Measurements from ENCODE around the gene ATP5ME.

The ATP5ME gene

DNA sequence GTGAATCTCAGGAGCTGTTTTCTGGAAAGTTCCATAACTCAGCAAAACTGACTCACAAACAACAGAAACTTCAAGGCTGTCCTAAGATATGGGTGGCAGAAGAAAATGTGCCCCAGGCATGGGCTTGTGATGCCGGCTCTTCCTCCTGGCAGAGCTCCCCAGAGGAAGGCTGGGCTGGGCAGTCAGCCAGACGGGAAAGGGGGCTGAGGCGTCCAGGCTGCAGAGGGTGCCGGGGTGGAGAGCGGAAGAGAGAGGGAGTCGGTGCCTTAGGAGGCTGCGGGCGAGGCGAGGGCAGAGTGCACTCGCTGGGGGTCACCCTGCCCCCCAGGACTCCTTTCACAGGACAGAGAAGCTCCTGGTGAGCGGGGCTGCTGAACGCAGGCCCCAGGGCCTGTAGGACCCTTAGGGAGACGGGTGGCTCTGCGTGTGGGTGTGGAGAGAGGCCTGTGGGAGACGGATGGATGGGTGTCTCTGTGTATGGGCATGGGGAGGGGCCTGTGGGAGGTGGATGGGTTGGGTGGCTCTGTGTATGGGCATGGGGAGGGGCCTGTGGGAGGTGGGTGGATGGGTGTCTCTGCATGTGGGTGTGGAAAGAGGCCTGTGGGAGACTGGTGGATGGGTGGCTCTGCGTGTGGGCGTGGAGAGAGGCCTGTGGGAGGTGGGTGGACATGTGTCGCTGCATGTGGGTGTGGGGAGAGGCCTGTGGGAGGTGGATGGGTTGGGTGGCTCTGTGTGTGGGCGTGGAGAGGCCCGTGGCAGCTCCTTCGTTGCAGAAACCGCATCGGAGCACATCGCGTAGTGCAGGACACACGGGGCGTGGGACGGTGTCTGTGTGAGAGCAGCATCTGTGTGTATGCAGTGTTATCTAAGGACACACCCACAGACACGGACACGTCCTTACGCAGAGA is 47.4 kb upstream of the ATP5ME start:
- no peak for DNase-seq (ENCODE audit: low read depth in 1 of 2, low spot score in 1 of 2)
- Histone ChIP-seq H3K27ac (replicated peaks) (no peak overlapping the region), H3K4me3 (replicated peaks; ENCODE audit: insufficient read depth, low read length) (no peak overlapping the region), H3K27me3 (ENCODE audit: insufficient read depth, poor library complexity, severe bottlenecking) (no peaks in the 10 kb centered on the region)
- TF ChIP-seq POLR2AphosphoS5 (IDR thresholded peaks at IDR 0.05; ENCODE audit: low read depth) (no peak), CTCF (IDR thresholded peaks at IDR 0.05; ENCODE audit: insufficient read depth, low read length) (no peak)

- no peak overlapping the region for H3K4me3 ChIP-seq (replicated peaks; ENCODE audit: insufficient read depth, low read length)
- H3K27ac ChIP-seq (replicated peaks): no peak overlapping the region
- no peaks in the 10 kb centered on the region for H3K27me3 ChIP-seq (ENCODE audit: insufficient read depth, poor library complexity, severe bottlenecking)
- DNase-seq (ENCODE audit: low read depth in 1 of 2, low spot score in 1 of 2): no peak
- no peak for TF ChIP-seq CTCF (IDR thresholded peaks at IDR 0.05; ENCODE audit: insufficient read depth, low read length)
- no peak for TF ChIP-seq SPI1 (IDR thresholded peaks at IDR 0.05; ENCODE audit: borderline replicate concordance, low read depth)
- no peak for TF ChIP-seq REST (IDR thresholded peaks at IDR 0.05; ENCODE audit: insufficient replicate concordance, low read depth)
- TF ChIP-seq POLR2AphosphoS5 (IDR thresholded peaks at IDR 0.05; ENCODE audit: low read depth): no peak
- TF ChIP-seq GABPA (IDR thresholded peaks at IDR 0.05; ENCODE audit: low read depth): no peak
Measured at GRCh38 chr4:720111-720860, 46.2 kb upstream of the ATP5ME start.

- Histone ChIP-seq H3K27ac (replicated peaks) (no peak overlapping the region), H3K4me3 (replicated peaks; ENCODE audit: insufficient read depth, low read length) (no peak overlapping the region), H3K27me3 (ENCODE audit: insufficient read depth, poor library complexity, severe bottlenecking) (no peaks in the 10 kb centered on the region)
- DNase-seq (ENCODE audit: low read depth in 1 of 2, low spot score in 1 of 2): no peak
- TF ChIP-seq POLR2AphosphoS5 (IDR thresholded peaks at IDR 0.05; ENCODE audit: low read depth) (no peak), CTCF (IDR thresholded peaks at IDR 0.05; ENCODE audit: insufficient read depth, low read length) (no peak), REST (IDR thresholded peaks at IDR 0.05; ENCODE audit: insufficient replicate concordance, low read depth) (no peak), SPI1 (IDR thresholded peaks at IDR 0.05; ENCODE audit: borderline replicate concordance, low read depth) (no peak), GABPA (IDR thresholded peaks at IDR 0.05; ENCODE audit: low read depth) (no peak)
Measured at GRCh38 chr4:718460-718859, 44.4 kb upstream of the ATP5ME start.
